ENCODE measurements around the gene NXPH1. TPM values are rescaled to one million over a fixed set of nuclear protein-coding genes. Genes with fewer than 3 reads are reported as not detected.

NXPH1 gene
- not detected for total RNA-seq
- total RNA-seq (2013), result not detected
- 0 to 0.20 (median 0) reads per million in 29 experiments for total RNA-seq

GRCh38 chr7:8433477-8434289, at the start of gene NXPH1:
TSS of gene NXPH1 (plus strand) at chr7:8433609.
- Mint-ChIP-seq H3K36me3 (no peaks in the 10 kb centered on the region), H3K27me3 (peaks cover 72 to 75% of the 10 kb centered on the region in 2 donors), H3K4me1 (peaks cover 18 to 30% (median 30%) of the 10 kb centered on the region in 3 donors), H3K27ac (peak within 1 kb of the TSS in 1 of 2 donors; percentile 65), H3K4me3 (peak within 1 kb of the TSS in 1 of 3 donors; percentile 69), H3K9me3 (peaks cover 0 to 4% (median 0%) of the 10 kb centered on the region in 3 donors)
- H3K9me3 ChIP-seq, result no peaks in the 10 kb centered on the region
- H3K27ac ChIP-seq (ENCODE audit: low read length), result no peak within 1 kb of the TSS
- DNase-seq (no peak), ATAC-seq (replicated peaks in 1 of 4) (peak in 1 of 4 experiments; percentile 16)
- ChIA-PET CTCF (interaction anchor here in 1 of 2 donors (0.5 kb wide), 1 partner anchor 1195 kb away, joined by 4 read pairs; no protein-coding TSS in a partner anchor), POLR2A (no interaction called here)
- 5% methylated on average over 69 of the region's 71 CpGs for WGBS (ENCODE audit: insufficient coverage)
- peaks cover 0 to 16% of the 10 kb centered on the region in 2 experiments for H3K4me1 ChIP-seq (ENCODE audit: control insufficient read depth in 1 of 2, extremely low read depth in 1 of 2, insufficient read depth in 2 of 2, low read length in 2 of 2)
- H3K4me3 ChIP-seq (ENCODE audit: control insufficient read depth in 1 of 2, extremely low read depth in 1 of 2, low read length in 1 of 2), result peak within 1 kb of the TSS in 1 of 2 donors; percentile 6
- no peaks in the 10 kb centered on the region for H3K36me3 ChIP-seq (ENCODE audit: control insufficient read depth in 2 of 2, extremely low read depth in 1 of 2, insufficient read depth in 1 of 2, low read length in 1 of 2)
- peaks cover 20 to 49% of the 10 kb centered on the region in 2 experiments for H3K27me3 ChIP-seq (replicated peaks in 1 of 2; ENCODE audit: control insufficient read depth in 2 of 2, extremely low read depth in 1 of 2, insufficient read depth in 2 of 2, low read length in 1 of 2)

- H3K4me1 ChIP-seq (ENCODE audit: control insufficient read depth in 1 of 2, extremely low read depth in 1 of 2, insufficient read depth in 2 of 2, low read length in 2 of 2), result no peaks in the 10 kb centered on the region
- CTCF ChIA-PET, result no interaction called here
- H3K4me3 Mint-ChIP-seq, result no peak overlapping the region
- no peak overlapping the region for H3K4me3 ChIP-seq (ENCODE audit: control insufficient read depth in 1 of 2, extremely low read depth in 1 of 2, low read length in 1 of 2)
- no peaks in the 10 kb centered on the region for H3K9me3 Mint-ChIP-seq
- H3K27ac Mint-ChIP-seq, result no peak overlapping the region
- WGBS (ENCODE audit: insufficient coverage), result 28% methylated on average over 2 of the region's 4 CpGs
- no peaks in the 10 kb centered on the region for H3K9me3 ChIP-seq
- no peak overlapping the region for H3K27ac ChIP-seq (ENCODE audit: low read length)
- H3K4me1 Mint-ChIP-seq, result peaks cover 0 to 5% (median 0%) of the 10 kb centered on the region in 3 donors
- H3K36me3 ChIP-seq (ENCODE audit: control insufficient read depth in 2 of 2, extremely low read depth in 1 of 2, insufficient read depth in 1 of 2, low read length in 1 of 2), result no peaks in the 10 kb centered on the region
- POLR2A ChIA-PET, result no interaction called here
- no peak for ATAC-seq (replicated peaks in 1 of 4)
- no peaks in the 10 kb centered on the region for H3K36me3 Mint-ChIP-seq
- H3K27me3 Mint-ChIP-seq, result peaks cover 11 to 15% of the 10 kb centered on the region in 2 donors
- peaks cover 0 to 3% of the 10 kb centered on the region in 2 experiments for H3K27me3 ChIP-seq (replicated peaks in 1 of 2; ENCODE audit: control insufficient read depth in 2 of 2, extremely low read depth in 1 of 2, insufficient read depth in 2 of 2, low read length in 1 of 2)
- no peak for DNase-seq
Measured at GRCh38 chr7:8384901-8385300, 48.5 kb upstream of the NXPH1 start.

DNA sequence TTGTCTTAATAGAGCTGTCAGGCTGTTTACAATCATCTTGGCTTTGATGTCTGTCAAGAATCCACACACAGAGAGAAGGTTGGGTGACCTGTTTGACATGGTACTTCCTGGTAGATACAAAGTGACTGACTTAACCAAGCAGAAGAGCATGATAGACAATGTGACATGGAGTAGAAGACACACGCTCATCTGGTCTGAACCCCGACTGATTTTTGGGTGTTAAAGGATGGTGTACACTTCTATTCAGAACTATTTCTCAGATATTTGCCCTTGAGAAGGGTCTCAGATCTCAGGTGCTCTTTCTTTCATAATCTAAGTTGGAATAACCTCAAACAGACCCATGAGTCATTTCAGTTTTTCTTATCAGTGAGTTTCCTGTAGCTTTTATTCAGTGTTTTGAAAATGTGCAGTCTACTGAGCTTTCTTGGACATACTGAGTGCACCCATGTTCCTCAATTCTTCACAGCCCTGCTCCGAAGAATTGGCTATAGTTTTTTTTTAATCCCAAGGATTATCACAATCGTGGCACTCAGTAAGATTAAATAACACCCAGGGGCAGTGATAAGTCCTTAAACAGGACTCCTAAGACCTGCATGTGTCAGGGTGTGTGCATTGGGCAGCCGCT, 46.4 kb upstream of the NXPH1 start:
- DNase-seq (peak in 1 of 35 experiments; percentile 1), ATAC-seq (replicated peaks in 1 of 4) (peak in 1 of 4 experiments; percentile 45)
- no peaks in the 10 kb centered on the region for H3K36me3 Mint-ChIP-seq
- H3K4me1 ChIP-seq (ENCODE audit: control insufficient read depth in 1 of 2, extremely low read depth in 1 of 2, insufficient read depth in 2 of 2, low read length in 2 of 2), result no peaks in the 10 kb centered on the region
- H3K9me3 ChIP-seq, result no peaks in the 10 kb centered on the region
- H3K27me3 Mint-ChIP-seq, result peaks cover 13 to 26% of the 10 kb centered on the region in 2 donors
- peaks cover 0 to 5% (median 0%) of the 10 kb centered on the region in 3 donors for H3K4me1 Mint-ChIP-seq
- H3K27ac Mint-ChIP-seq, result peak overlapping the region in 1 of 2 donors; percentile 16
- peaks cover 0 to 6% of the 10 kb centered on the region in 2 experiments for H3K27me3 ChIP-seq (replicated peaks in 1 of 2; ENCODE audit: control insufficient read depth in 2 of 2, extremely low read depth in 1 of 2, insufficient read depth in 2 of 2, low read length in 1 of 2)
- no peaks in the 10 kb centered on the region for H3K36me3 ChIP-seq (ENCODE audit: control insufficient read depth in 2 of 2, extremely low read depth in 1 of 2, insufficient read depth in 1 of 2, low read length in 1 of 2)
- no peak overlapping the region for H3K4me3 ChIP-seq (ENCODE audit: control insufficient read depth in 1 of 2, extremely low read depth in 1 of 2, low read length in 1 of 2)
- POLR2A ChIA-PET, result no interaction called here
- no peak overlapping the region for H3K27ac ChIP-seq (ENCODE audit: low read length)
- CTCF ChIA-PET, result no interaction called here
- H3K9me3 Mint-ChIP-seq, result no peaks in the 10 kb centered on the region
- WGBS (ENCODE audit: insufficient coverage), result 85% methylated on average over 1 of the region's 5 CpGs
- no peak overlapping the region for H3K4me3 Mint-ChIP-seq

DNA sequence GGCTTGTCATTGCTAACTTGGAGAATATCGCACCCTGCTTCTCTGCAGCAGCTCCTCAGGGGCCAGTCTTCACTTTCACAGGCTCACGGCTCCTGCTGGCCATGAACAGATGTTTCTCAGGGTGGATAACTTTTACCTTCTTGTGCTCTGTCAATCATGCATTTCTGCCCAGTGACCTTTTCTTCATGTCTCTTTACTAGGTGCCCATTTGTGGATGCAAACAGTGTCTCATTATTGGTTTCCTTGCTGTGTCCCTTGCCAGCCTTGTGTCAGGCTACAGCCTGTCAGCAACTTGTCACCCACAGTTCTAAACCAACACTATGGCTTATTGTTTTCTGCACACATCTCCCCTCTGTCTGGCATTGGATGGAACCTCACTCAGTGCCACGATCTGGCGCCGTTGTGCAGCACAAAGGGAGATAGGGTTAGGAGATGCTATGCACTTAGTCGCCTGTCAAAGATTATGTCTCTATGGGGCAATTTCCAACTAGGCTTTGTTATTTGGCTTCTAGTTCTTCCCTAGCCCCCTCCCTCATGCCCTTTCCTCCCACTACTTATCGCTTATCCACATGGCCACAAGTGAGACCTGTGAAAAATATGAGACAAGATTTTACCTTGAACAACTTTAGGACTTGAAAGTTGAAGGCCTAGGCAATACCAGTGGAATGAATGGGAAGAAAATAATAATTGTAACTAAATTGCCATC, 45.7 kb upstream of the NXPH1 start:
- CTCF ChIA-PET, result no interaction called here
- Histone ChIP-seq H3K27ac (ENCODE audit: low read length) (no peak overlapping the region), H3K4me3 (ENCODE audit: control insufficient read depth in 1 of 2, extremely low read depth in 1 of 2, low read length in 1 of 2) (no peak overlapping the region), H3K27me3 (replicated peaks in 1 of 2; ENCODE audit: control insufficient read depth in 2 of 2, extremely low read depth in 1 of 2, insufficient read depth in 2 of 2, low read length in 1 of 2) (peaks cover 0 to 6% of the 10 kb centered on the region in 2 experiments), H3K4me1 (ENCODE audit: control insufficient read depth in 1 of 2, extremely low read depth in 1 of 2, insufficient read depth in 2 of 2, low read length in 2 of 2) (no peaks in the 10 kb centered on the region), H3K36me3 (ENCODE audit: control insufficient read depth in 2 of 2, extremely low read depth in 1 of 2, insufficient read depth in 1 of 2, low read length in 1 of 2) (no peaks in the 10 kb centered on the region), H3K9me3 (no peaks in the 10 kb centered on the region)
- no peak overlapping the region for H3K4me3 Mint-ChIP-seq
- H3K36me3 Mint-ChIP-seq, result no peaks in the 10 kb centered on the region
- H3K4me1 Mint-ChIP-seq, result peaks cover 0 to 5% (median 0%) of the 10 kb centered on the region in 3 donors
- ATAC-seq (replicated peaks in 1 of 4) (no peak), DNase-seq (no peak)
- no peak overlapping the region for H3K27ac Mint-ChIP-seq
- peaks cover 13 to 27% of the 10 kb centered on the region in 2 donors for H3K27me3 Mint-ChIP-seq
- 93% methylated on average over 2 of the region's 7 CpGs for WGBS (ENCODE audit: insufficient coverage)
- POLR2A ChIA-PET, result no interaction called here
- H3K9me3 Mint-ChIP-seq, result no peaks in the 10 kb centered on the region

DNA sequence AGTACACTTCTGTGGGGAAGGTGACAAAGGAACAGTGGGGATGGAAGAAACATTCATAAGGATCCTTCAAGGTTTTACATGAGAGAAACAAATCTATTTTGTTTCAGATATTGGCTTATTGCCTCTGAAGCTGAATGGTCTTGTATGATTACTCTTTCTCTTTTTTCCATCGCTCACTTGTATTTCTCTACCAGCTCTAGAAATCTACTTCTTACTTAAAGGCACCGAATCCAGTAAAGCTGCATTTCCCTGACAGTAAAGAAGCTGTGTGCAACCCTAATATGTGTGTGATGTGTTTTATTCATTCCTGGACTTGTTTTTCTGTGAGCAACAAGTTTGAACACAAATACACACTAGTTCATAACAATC, 45.2 kb upstream of the NXPH1 start:
- Mint-ChIP-seq H3K4me3 (no peak overlapping the region), H3K27me3 (peaks cover 15 to 33% of the 10 kb centered on the region in 2 donors), H3K4me1 (peaks cover 0 to 5% (median 0%) of the 10 kb centered on the region in 3 donors), H3K9me3 (no peaks in the 10 kb centered on the region), H3K36me3 (no peaks in the 10 kb centered on the region), H3K27ac (no peak overlapping the region)
- Histone ChIP-seq H3K4me3 (ENCODE audit: control insufficient read depth in 1 of 2, extremely low read depth in 1 of 2, low read length in 1 of 2) (no peak overlapping the region), H3K36me3 (ENCODE audit: control insufficient read depth in 2 of 2, extremely low read depth in 1 of 2, insufficient read depth in 1 of 2, low read length in 1 of 2) (no peaks in the 10 kb centered on the region), H3K9me3 (no peaks in the 10 kb centered on the region), H3K27ac (ENCODE audit: low read length) (no peak overlapping the region), H3K4me1 (ENCODE audit: control insufficient read depth in 1 of 2, extremely low read depth in 1 of 2, insufficient read depth in 2 of 2, low read length in 2 of 2) (no peaks in the 10 kb centered on the region), H3K27me3 (replicated peaks in 1 of 2; ENCODE audit: control insufficient read depth in 2 of 2, extremely low read depth in 1 of 2, insufficient read depth in 2 of 2, low read length in 1 of 2) (peaks cover 0 to 6% of the 10 kb centered on the region in 2 experiments)
- no peak for DNase-seq
- ChIA-PET POLR2A (no interaction called here), CTCF (no interaction called here)
- no CpG with 5 or more reads among the region's 2 CpGs for WGBS (ENCODE audit: insufficient coverage)
- ATAC-seq (replicated peaks in 1 of 4), result no peak

- Mint-ChIP-seq H3K27ac (no peak overlapping the region), H3K4me1 (peaks cover 0 to 5% (median 0%) of the 10 kb centered on the region in 3 donors), H3K36me3 (no peaks in the 10 kb centered on the region), H3K9me3 (no peaks in the 10 kb centered on the region), H3K4me3 (no peak overlapping the region), H3K27me3 (peaks cover 24 to 38% of the 10 kb centered on the region in 2 donors)
- ATAC-seq (replicated peaks in 1 of 4) (no peak), DNase-seq (no peak)
- WGBS (ENCODE audit: insufficient coverage), result 57% methylated on average over 6 of the region's 10 CpGs
- ChIA-PET POLR2A (no interaction called here), CTCF (no interaction called here)
- Histone ChIP-seq H3K36me3 (ENCODE audit: control insufficient read depth in 2 of 2, extremely low read depth in 1 of 2, insufficient read depth in 1 of 2, low read length in 1 of 2) (no peaks in the 10 kb centered on the region), H3K27ac (ENCODE audit: low read length) (no peak overlapping the region), H3K4me1 (ENCODE audit: control insufficient read depth in 1 of 2, extremely low read depth in 1 of 2, insufficient read depth in 2 of 2, low read length in 2 of 2) (no peaks in the 10 kb centered on the region), H3K27me3 (replicated peaks in 1 of 2; ENCODE audit: control insufficient read depth in 2 of 2, extremely low read depth in 1 of 2, insufficient read depth in 2 of 2, low read length in 1 of 2) (peaks cover 0 to 6% of the 10 kb centered on the region in 2 experiments), H3K9me3 (no peaks in the 10 kb centered on the region), H3K4me3 (ENCODE audit: control insufficient read depth in 1 of 2, extremely low read depth in 1 of 2, low read length in 1 of 2) (no peak overlapping the region)
Measured at GRCh38 chr7:8389593-8390261, 43.7 kb upstream of the NXPH1 start.

All from T-cell (primary cell).